A204.1 (cell line): ENCODE data around the gene KLHL25.
A peak's percentile ranks its signal among the peaks of the same experiment; 100 is the strongest.

ENCODE experiments used
- FAIRE-seq: peaks from 2 replicates; lab custom pipeline; 2012; peaks lifted over from hg19 to GRCh38; lab: Jason Lieb, UNC

KLHL25 gene

GRCh38 chr15:85748176-85748575 lies 46.5 kb downstream of the KLHL25 start:
- no peak for FAIRE-seq

- no peak for FAIRE-seq
Measured at GRCh38 chr15:85746641-85747040, 48.1 kb downstream of the KLHL25 start.

GRCh38 chr15:85745525-85746150 lies 49.1 kb downstream of the KLHL25 start:
- no peak for FAIRE-seq

- no peak for FAIRE-seq
Measured at GRCh38 chr15:85745023-85745422, 49.7 kb downstream of the KLHL25 start.

- no peak for FAIRE-seq
Measured at GRCh38 chr15:85744579-85744978, 50.1 kb downstream of the KLHL25 start.

- no peak for FAIRE-seq
Measured at GRCh38 chr15:85743392-85744055, 51.2 kb downstream of the KLHL25 start.

GRCh38 chr15:85742186-85742821 lies 52.4 kb downstream of the KLHL25 start:
- FAIRE-seq = no peak

GRCh38 chr15:85741662-85742061 lies 53.1 kb downstream of the KLHL25 start:
- FAIRE-seq = no peak

- no peak for FAIRE-seq
Measured at GRCh38 chr15:85741021-85741421, 53.7 kb downstream of the KLHL25 start.

GRCh38 chr15:85737061-85737460 lies 57.7 kb downstream of the KLHL25 start:
- FAIRE-seq = no peak

GRCh38 chr15:85733416-85733815 lies 61.3 kb downstream of the KLHL25 start:
- FAIRE-seq = no peak

- peak; percentile 64 for FAIRE-seq
Measured at GRCh38 chr15:85730001-85730820, 64.5 kb downstream of the KLHL25 start.

- FAIRE-seq = no peak
Measured at GRCh38 chr15:85727068-85727467, 67.7 kb downstream of the KLHL25 start.

GRCh38 chr15:85726454-85726853 lies 68.3 kb downstream of the KLHL25 start:
- FAIRE-seq = no peak

- no peak for FAIRE-seq
Measured at GRCh38 chr15:85725564-85725963, 69.2 kb downstream of the KLHL25 start.

GRCh38 chr15:85725019-85725418 lies 69.7 kb downstream of the KLHL25 start:
- no peak for FAIRE-seq

- no peak for FAIRE-seq
Measured at GRCh38 chr15:85723960-85724945, 70.5 kb downstream of the KLHL25 start.

- no peak for FAIRE-seq
Measured at GRCh38 chr15:85722374-85723152, 72.2 kb downstream of the KLHL25 start.

GRCh38 chr15:85718981-85719380 lies 75.7 kb downstream of the KLHL25 start:
- no peak for FAIRE-seq

GRCh38 chr15:85718271-85718971 lies 76.3 kb downstream of the KLHL25 start:
- FAIRE-seq = no peak
